Common myeloid progenitor, CD34-positive (primary cell): ENCODE results near the gene DNASE1L3. TPM values are rescaled to one million over a fixed set of nuclear protein-coding genes. Genes with fewer than 3 reads are reported as not detected.

ENCODE experiments used
- CTCF ChIA-PET: fragments of 350-600 bp; sonication (Branson Sonifier 250); formaldehyde crosslinking; loops from one replicate; lab custom pipeline; 2021; ENCODE audit warnings: antibody characterized with exemption; lab: Charles Lee
- POLR2A ChIA-PET: fragments of 350-600 bp; sonication (Branson Sonifier 250); formaldehyde crosslinking; loops from one replicate; lab custom pipeline; 2021; ENCODE audit warnings: antibody characterized with exemption; lab: Charles Lee
- DNase-seq, 3 donors: peaks; one replicate each; pipeline versions ENCODE4 v3.0.0 to v3.0.0-alpha.2; 2013
- H3K27ac ChIP-seq, 2 experiments: 1 replicate in 1 of 2; 2 replicates in 1 of 2; pipeline ENCODE4 v1.7.0; 2013; ENCODE audit warnings: inconsistent platforms in 2 of 2, low read length in 2 of 2, mild to moderate bottlenecking in 2 of 2, low read depth in 1 of 2, moderate library complexity in 1 of 2; ENCODE audit not compliant: severe bottlenecking in 2 of 2, insufficient read depth in 1 of 2, poor library complexity in 1 of 2
- H3K27me3 ChIP-seq, 5 experiments: replicated peaks in 2 of 5; 1 replicate in 3 of 5; 2 replicates in 2 of 5; pipeline versions ENCODE4 v1.6.1 to v1.7.0; 2013; ENCODE audit warnings: low read length in 4 of 5, mild to moderate bottlenecking in 2 of 5, moderate library complexity in 2 of 5, inconsistent platforms in 1 of 5; ENCODE audit not compliant: insufficient read depth in 5 of 5, control insufficient read depth in 4 of 5
- H3K36me3 ChIP-seq, 4 experiments: 1 replicate in 2 of 4; 2 replicates in 2 of 4; pipeline versions ENCODE4 v1.6.1 to v1.7.0; 2013; ENCODE audit warnings: low read length in 3 of 4, control low read depth in 1 of 4, mild to moderate bottlenecking in 1 of 4; ENCODE audit not compliant: control insufficient read depth in 4 of 4, insufficient read depth in 4 of 4
- H3K4me1 ChIP-seq, 4 experiments: 1 replicate in 3 of 4; 2 replicates in 1 of 4; pipeline versions ENCODE4 v1.6.1 to v1.7.1; 2013; ENCODE audit warnings: low read length in 3 of 4, mild to moderate bottlenecking in 3 of 4, control low read depth in 1 of 4, inconsistent platforms in 1 of 4, moderate library complexity in 1 of 4; ENCODE audit not compliant: control insufficient read depth in 4 of 4, insufficient read depth in 4 of 4; ENCODE audit errors: control extremely low read depth in 1 of 4
- H3K4me3 ChIP-seq, 7 experiments: 1 replicate in 4 of 7; 2 replicates in 3 of 7; pipeline versions ENCODE4 v1.5.1 to v1.7.0; 2013; ENCODE audit warnings: mild to moderate bottlenecking in 7 of 7, low read length in 6 of 7, moderate library complexity in 6 of 7, inconsistent platforms in 2 of 7, low read depth in 2 of 7, control low read depth in 1 of 7; ENCODE audit not compliant: insufficient read depth in 4 of 7, control insufficient read depth in 1 of 7; ENCODE audit errors: extremely low read depth in 1 of 7
- H3K9me3 ChIP-seq, 5 experiments: 1 replicate in 4 of 5; 2 replicates in 1 of 5; pipeline versions ENCODE4 v1.6.1 to v1.7.1; 2013; ENCODE audit warnings: low read length in 4 of 5, mild to moderate bottlenecking in 2 of 5, inconsistent platforms in 1 of 5, low read depth in 1 of 5, moderate library complexity in 1 of 5; ENCODE audit not compliant: control insufficient read depth in 4 of 5, insufficient read depth in 2 of 5; ENCODE audit errors: control extremely low read depth in 1 of 5
- WGBS: methylation state at CpG from one replicate; pipeline ENCODE4 v1.1.5; 2013; ENCODE audit not compliant: insufficient coverage; 5-methylcytosine and 5-hydroxymethylcytosine counted together
- polyA plus RNA-seq: library from polyadenylated mRNA; unstranded; fragments of 120-200 nt; gene quantifications from one replicate; pipeline ENCODE4 v1.2.1, GENCODE V29; 2013

Gene DNASE1L3
- polyA plus RNA-seq, result 0.28 TPM

- WGBS, result 90% methylated on average over 13 of the region's 14 CpGs
These were observed at the start of gene DNASE1L3 for GRCh38 chr3:58210761-58211460. TSS of gene DNASE1L3 (minus strand) at chr3:58210972. CDS start at chr3:58210906, 66 bp downstream.

GRCh38 chr3:58260261-58260731 is 49.5 kb upstream of the DNASE1L3 start:
- Histone ChIP-seq H3K4me1 (no peaks in the 10 kb centered on the region), H3K36me3 (peaks cover 3 to 11% (median 3%) of the 10 kb centered on the region in 4 experiments), H3K9me3 (no peaks in the 10 kb centered on the region), H3K4me3 (no peak overlapping the region), H3K27me3 (no peaks in the 10 kb centered on the region), H3K27ac (no peak overlapping the region)
- 95% methylated on average over 3 of the region's 6 CpGs for WGBS
- peak; percentile 15 to 75 (median 58) for DNase-seq
- ChIA-PET POLR2A (no interaction called here), CTCF (interaction anchor here (1.1 kb wide), 1 partner anchor 11 kb away, joined by 3 read pairs; no protein-coding TSS in a partner anchor)

More at GRCh38 chr3:58210761-58211460, at the start of gene DNASE1L3:
- no peaks in the 10 kb centered on the region for H3K36me3 ChIP-seq
- H3K27ac ChIP-seq, result no peak within 1 kb of the TSS
- H3K4me1 ChIP-seq, result peaks cover 0 to 15% (median 5%) of the 10 kb centered on the region in 4 experiments
- H3K4me3 ChIP-seq, result peak within 1 kb of the TSS in 1 of 7 experiments; percentile 4
- DNase-seq, result no peak
- peaks cover 0 to 2% (median 0%) of the 10 kb centered on the region in 5 experiments for H3K27me3 ChIP-seq
- POLR2A ChIA-PET, result no interaction called here
- H3K9me3 ChIP-seq, result no peaks in the 10 kb centered on the region
- CTCF ChIA-PET, result interaction anchor here (1.0 to 1.5 kb wide), 3 partner anchors 18 to 24 kb away, joined by 3 to 4 read pairs (median 3); no protein-coding TSS in a partner anchor

DNA sequence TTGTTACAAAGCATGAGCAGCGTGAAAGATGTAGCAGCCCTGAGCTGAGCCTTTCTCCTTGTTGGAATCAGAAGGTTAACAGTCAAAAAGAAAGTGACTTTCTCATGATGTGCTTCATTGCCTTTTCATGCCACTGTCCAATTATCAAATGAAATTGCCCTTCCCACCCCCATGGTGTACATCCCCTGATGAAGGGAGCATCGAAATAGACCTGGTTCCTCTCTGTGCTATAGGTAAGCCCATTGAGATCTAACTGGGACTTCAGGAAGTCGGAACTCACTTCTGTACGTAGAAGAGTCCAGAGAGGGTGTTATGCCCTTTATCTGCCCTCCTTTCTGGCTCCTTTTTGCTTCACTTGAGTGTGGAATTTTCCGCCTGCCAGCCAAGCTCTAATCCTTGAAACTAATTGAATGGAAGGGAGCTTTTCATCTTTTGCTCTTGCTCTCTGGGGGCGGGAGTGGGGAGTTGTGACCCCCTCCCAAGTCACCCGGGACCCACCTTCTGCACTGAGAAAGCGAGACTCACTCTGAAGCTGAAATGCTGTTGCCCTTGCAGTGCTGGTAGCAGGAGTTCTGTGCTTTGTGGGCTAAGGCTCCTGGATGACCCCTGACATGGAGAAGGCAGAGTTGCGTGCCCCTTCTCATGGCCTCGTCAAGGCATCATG is 47.8 kb upstream of the DNASE1L3 start:
- 95% methylated on average over 7 of the region's 10 CpGs for WGBS
- ChIA-PET CTCF (interaction anchor here (0.9 kb wide), 1 partner anchor 59 kb away, joined by 3 read pairs; no protein-coding TSS in a partner anchor), POLR2A (no interaction called here)
- no peak overlapping the region for H3K27ac ChIP-seq
- peaks cover 3 to 11% (median 3%) of the 10 kb centered on the region in 4 experiments for H3K36me3 ChIP-seq
- no peaks in the 10 kb centered on the region for H3K9me3 ChIP-seq
- DNase-seq, result no peak
- no peaks in the 10 kb centered on the region for H3K27me3 ChIP-seq
- no peak overlapping the region for H3K4me3 ChIP-seq
- no peaks in the 10 kb centered on the region for H3K4me1 ChIP-seq

DNA sequence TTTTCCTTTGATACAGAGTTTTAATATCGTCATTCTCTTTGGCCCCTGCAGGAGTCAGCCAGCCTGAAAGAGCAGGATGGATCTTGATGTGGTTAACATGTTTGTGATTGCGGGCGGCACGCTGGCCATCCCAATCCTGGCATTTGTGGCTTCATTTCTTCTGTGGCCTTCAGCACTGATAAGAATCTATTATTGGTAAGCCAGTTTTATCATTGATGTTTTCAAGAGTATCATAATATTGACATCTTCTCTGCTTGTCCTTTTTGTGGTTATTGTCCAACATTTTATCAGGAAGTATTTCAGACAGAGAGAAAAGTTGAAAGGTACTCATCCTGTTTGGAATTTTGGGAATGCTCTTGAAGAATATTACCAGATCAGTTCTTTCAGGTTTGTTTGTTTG is 45.7 kb upstream of the DNASE1L3 start:
- no CpG with 5 or more reads among the region's 4 CpGs for WGBS
- POLR2A ChIA-PET, result no interaction called here
- CTCF ChIA-PET, result no interaction called here
- Histone ChIP-seq H3K27me3 (no peaks in the 10 kb centered on the region), H3K4me3 (no peak overlapping the region), H3K36me3 (peaks cover 3 to 11% (median 3%) of the 10 kb centered on the region in 4 experiments), H3K27ac (no peak overlapping the region), H3K4me1 (no peaks in the 10 kb centered on the region), H3K9me3 (no peaks in the 10 kb centered on the region)
- no peak for DNase-seq

- ChIA-PET CTCF (no interaction called here), POLR2A (no interaction called here)
- H3K4me3 ChIP-seq, result no peak overlapping the region
- DNase-seq, result no peak
- 90% methylated on average over 1 of the region's 1 CpG for WGBS
- H3K9me3 ChIP-seq, result no peaks in the 10 kb centered on the region
- H3K27ac ChIP-seq, result no peak overlapping the region
- H3K4me1 ChIP-seq, result no peaks in the 10 kb centered on the region
- H3K27me3 ChIP-seq, result no peaks in the 10 kb centered on the region
- peaks cover 3 to 9% (median 3%) of the 10 kb centered on the region in 4 experiments for H3K36me3 ChIP-seq
These were observed 45.3 kb upstream of the DNASE1L3 start for GRCh38 chr3:58256061-58256460.

DNA sequence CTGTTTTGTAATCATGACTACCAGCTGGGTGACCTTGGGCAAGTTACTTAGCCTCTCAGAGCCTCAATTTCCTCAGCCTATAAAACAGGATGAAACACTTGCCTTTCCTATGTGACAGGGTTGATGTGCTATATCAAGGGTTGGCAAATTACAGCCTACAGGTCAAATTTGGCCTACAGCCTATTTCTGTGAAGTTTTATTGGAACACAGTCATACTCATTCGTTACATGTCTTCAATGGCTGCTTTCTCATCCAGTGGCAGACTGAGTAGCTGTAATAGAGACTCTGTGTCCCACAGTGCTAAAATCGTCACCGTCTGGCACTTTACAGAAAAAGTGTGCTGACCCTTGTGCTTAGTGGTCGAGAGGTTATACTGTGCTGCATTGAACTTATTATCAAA is 43.4 kb upstream of the DNASE1L3 start:
- no peak for DNase-seq
- Histone ChIP-seq H3K4me1 (no peaks in the 10 kb centered on the region), H3K27me3 (no peaks in the 10 kb centered on the region), H3K27ac (no peak overlapping the region), H3K9me3 (no peaks in the 10 kb centered on the region), H3K36me3 (peaks cover 3 to 9% (median 3%) of the 10 kb centered on the region in 4 experiments), H3K4me3 (no peak overlapping the region)
- ChIA-PET POLR2A (interaction anchor here (1.0 kb wide), 1 partner anchor 10 kb away, joined by 3 read pairs; no protein-coding TSS in a partner anchor), CTCF (interaction anchor here (0.6 to 1.0 kb wide), 2 partner anchors 16 to 48 kb away, joined by 3 read pairs; no protein-coding TSS in a partner anchor)
- 95% methylated on average over 4 of the region's 4 CpGs for WGBS
